ENCODE data around the gene TMEM138. TPM values are rescaled to one million over a fixed set of nuclear protein-coding genes. Genes with fewer than 3 reads are reported as not detected.

The TMEM138 gene
- total and polyA plus RNA-seq, 4 donors: 31.9 to 71.3 (median 39.8) TPM

DNA sequence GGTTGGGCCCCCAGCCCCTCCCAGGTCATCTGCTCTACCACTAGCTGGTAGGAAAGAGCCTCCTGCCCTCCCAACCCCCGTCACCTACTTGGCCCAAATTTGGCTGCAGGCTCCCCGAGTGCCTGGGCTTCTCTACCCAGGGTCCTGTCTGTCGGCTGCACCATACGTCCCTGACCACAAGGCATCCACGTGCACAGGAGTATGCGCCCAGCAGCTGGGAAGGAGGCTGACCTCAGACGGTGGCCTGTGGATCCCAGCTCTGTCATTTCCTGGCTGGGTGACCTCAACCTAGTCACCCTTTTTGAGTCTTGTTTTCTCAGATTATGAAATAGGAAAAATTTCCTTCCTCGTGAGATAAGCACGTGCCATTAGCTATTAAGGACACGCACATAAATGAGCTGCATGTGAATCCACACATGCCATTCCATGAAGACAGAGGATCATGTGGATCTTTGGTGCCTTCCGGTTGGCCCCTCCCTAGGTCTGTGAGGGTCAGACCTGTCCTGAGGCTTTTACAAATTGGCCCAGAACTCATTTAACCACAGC lies 14.2 kb upstream of the TMEM138 start:
- Histone ChIP-seq H3K36me3 (ENCODE audit: control insufficient read depth in 1 of 2, insufficient read depth in 2 of 2, low read length in 1 of 2) (peaks cover 0 to 15% of the 10 kb centered on the region in 2 donors), H3K4me1 (ENCODE audit: control insufficient read depth in 1 of 2, insufficient read depth in 2 of 2, low read length in 2 of 2) (no peaks in the 10 kb centered on the region), H3K4me3 (ENCODE audit: low read length in 2 of 2) (no peak overlapping the region), H3K9me3 (ENCODE audit: control insufficient read depth, low read length) (no peaks in the 10 kb centered on the region), H3K27ac (ENCODE audit: low read depth in 1 of 2, low read length in 2 of 2) (no peak overlapping the region), H3K27me3 (ENCODE audit: control insufficient read depth in 1 of 2, insufficient read depth in 2 of 2, low read length in 1 of 2) (no peaks in the 10 kb centered on the region)
- ATAC-seq (ENCODE audit: low FRiP score) (peak; percentile 61), DNase-seq (peak in 1 of 2 donors; percentile 74)
- intact Hi-C loops (cut with DNase I): no loop called here
- WGBS, 2 donors: 69 to 73% methylated on average over 11 of the region's 11 CpGs

DNA sequence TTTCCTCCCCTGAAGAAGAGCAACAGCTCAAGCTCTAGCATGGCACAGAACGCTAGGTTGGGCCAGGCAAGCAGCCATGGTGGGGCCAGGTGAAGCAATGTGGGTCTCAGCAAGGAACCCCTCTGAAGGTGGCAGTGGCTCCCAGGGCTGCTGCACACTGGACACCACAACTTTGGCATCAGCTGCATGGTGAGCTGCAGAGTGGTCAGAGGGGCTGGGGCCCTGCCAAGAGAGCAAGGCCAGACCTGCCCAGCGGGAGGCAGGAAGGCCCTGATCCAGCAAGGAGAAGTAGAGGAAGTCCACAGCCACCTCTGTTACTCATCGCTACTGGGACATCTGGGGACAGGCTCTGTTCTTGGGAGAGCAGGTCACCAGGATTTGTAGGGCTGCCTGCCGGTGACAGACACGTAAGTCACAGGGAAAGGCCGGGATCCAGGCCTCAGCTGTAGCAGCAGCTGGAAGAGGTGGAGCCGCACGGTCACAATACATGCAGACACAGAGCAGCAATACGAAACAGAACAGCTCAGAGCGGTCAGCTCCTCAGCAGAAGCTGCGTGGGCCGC lies 12.9 kb upstream of the TMEM138 start:
- intact Hi-C loops (cut with DNase I): no loop called here
- H3K4me1 ChIP-seq (ENCODE audit: control insufficient read depth in 1 of 2, insufficient read depth in 2 of 2, low read length in 2 of 2): no peaks in the 10 kb centered on the region
- H3K36me3 ChIP-seq (ENCODE audit: control insufficient read depth in 1 of 2, insufficient read depth in 2 of 2, low read length in 1 of 2): peaks cover 0 to 15% of the 10 kb centered on the region in 2 donors
- no peaks in the 10 kb centered on the region for H3K27me3 ChIP-seq (ENCODE audit: control insufficient read depth in 1 of 2, insufficient read depth in 2 of 2, low read length in 1 of 2)
- H3K27ac ChIP-seq (ENCODE audit: low read depth in 1 of 2, low read length in 2 of 2): no peak overlapping the region
- no peak overlapping the region for H3K4me3 ChIP-seq (ENCODE audit: low read length in 2 of 2)
- no peaks in the 10 kb centered on the region for H3K9me3 ChIP-seq (ENCODE audit: control insufficient read depth, low read length)
- no peak for ATAC-seq (ENCODE audit: low FRiP score)
- WGBS, 2 donors: 85 to 87% methylated on average over 12 of the region's 12 CpGs
- peak in 1 of 2 donors; percentile 55 for DNase-seq

DNA sequence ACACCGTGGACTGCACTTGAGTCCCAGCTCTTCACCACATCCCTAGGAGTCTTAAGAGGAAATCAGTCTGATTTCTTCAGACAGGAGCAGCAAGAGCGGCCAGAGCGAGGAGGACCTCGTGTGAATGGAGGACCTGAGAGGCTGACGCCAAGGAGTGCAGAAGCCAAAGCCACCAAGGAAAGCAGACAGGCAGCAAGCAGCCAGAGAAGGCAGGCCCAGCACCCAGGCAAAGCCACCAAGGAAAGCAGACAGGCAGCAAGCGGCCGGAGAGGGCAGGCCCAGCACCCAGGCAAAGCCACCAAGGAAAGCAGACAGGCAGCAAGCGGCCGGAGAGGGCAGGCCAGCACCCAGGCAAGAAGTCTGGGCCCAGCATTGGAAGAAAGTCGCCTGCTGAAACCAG lies 12.3 kb upstream of the TMEM138 start:
- Histone ChIP-seq H3K27ac (ENCODE audit: low read depth in 1 of 2, low read length in 2 of 2) (no peak overlapping the region), H3K4me1 (ENCODE audit: control insufficient read depth in 1 of 2, insufficient read depth in 2 of 2, low read length in 2 of 2) (no peaks in the 10 kb centered on the region), H3K27me3 (ENCODE audit: control insufficient read depth in 1 of 2, insufficient read depth in 2 of 2, low read length in 1 of 2) (no peaks in the 10 kb centered on the region), H3K36me3 (ENCODE audit: control insufficient read depth in 1 of 2, insufficient read depth in 2 of 2, low read length in 1 of 2) (peaks cover 0 to 15% of the 10 kb centered on the region in 2 donors), H3K9me3 (ENCODE audit: control insufficient read depth, low read length) (no peaks in the 10 kb centered on the region), H3K4me3 (ENCODE audit: low read length in 2 of 2) (no peak overlapping the region)
- no peak for DNase-seq
- ATAC-seq (ENCODE audit: low FRiP score): no peak
- 92 to 93% methylated on average over 10 of the region's 10 CpGs for WGBS, 2 donors
- intact Hi-C loops (cut with DNase I): no loop called here

DNA sequence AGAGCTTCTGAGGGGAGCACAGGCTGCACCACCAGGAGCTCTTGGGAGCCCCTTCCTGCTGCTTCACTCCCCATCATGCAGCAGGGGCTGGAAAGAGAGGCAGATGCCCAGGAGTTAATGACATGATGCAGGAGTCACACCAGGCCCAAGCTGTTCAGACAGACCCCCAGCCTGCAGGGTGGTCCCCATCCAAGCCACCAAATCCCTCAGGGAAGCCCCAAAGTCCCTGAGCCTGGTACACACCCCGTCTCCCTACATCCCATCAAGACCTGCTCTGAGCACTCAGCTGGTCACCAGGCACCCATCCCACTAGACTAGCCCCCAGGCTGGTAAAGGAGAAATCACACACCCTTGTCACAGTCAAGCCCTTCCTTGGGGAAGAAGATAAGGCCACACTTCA lies 11.8 kb upstream of the TMEM138 start:
- DNase-seq: peak in 1 of 2 donors; percentile 45
- no peaks in the 10 kb centered on the region for H3K4me1 ChIP-seq (ENCODE audit: control insufficient read depth in 1 of 2, insufficient read depth in 2 of 2, low read length in 2 of 2)
- no peaks in the 10 kb centered on the region for H3K27me3 ChIP-seq (ENCODE audit: control insufficient read depth in 1 of 2, insufficient read depth in 2 of 2, low read length in 1 of 2)
- H3K36me3 ChIP-seq (ENCODE audit: control insufficient read depth in 1 of 2, insufficient read depth in 2 of 2, low read length in 1 of 2): peaks cover 0 to 15% of the 10 kb centered on the region in 2 donors
- H3K27ac ChIP-seq (ENCODE audit: low read depth in 1 of 2, low read length in 2 of 2): no peak overlapping the region
- no peak overlapping the region for H3K4me3 ChIP-seq (ENCODE audit: low read length in 2 of 2)
- WGBS, 2 donors: 76 to 97% methylated on average over 1 of the region's 1 CpG
- H3K9me3 ChIP-seq (ENCODE audit: control insufficient read depth, low read length): no peaks in the 10 kb centered on the region
- intact Hi-C loops (cut with DNase I): no loop called here
- ATAC-seq (ENCODE audit: low FRiP score): no peak

DNA sequence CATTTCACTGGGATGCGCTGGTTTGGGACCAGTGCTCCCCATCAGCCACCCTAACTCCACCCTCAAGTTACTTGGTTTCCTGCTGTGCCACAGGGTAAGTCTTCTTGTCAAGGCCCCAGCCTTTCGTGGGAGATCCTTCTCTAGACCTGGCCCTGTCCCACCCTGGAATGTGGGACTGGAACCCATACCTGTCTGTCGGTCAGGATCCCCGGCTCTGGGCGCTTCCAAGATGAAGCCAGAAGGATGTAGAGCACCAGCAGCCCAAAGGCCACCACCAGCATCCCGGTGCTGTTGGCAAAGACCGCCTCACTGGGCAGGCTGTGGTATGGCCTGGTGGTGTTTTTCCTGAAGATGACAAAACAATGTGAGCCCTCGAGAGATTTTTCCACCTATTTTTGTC lies 11.4 kb upstream of the TMEM138 start:
- H3K4me1 ChIP-seq (ENCODE audit: control insufficient read depth in 1 of 2, insufficient read depth in 2 of 2, low read length in 2 of 2): no peaks in the 10 kb centered on the region
- intact Hi-C loops (cut with DNase I): no loop called here
- peak in 1 of 2 donors; percentile 3 for DNase-seq
- no peaks in the 10 kb centered on the region for H3K27me3 ChIP-seq (ENCODE audit: control insufficient read depth in 1 of 2, insufficient read depth in 2 of 2, low read length in 1 of 2)
- no peaks in the 10 kb centered on the region for H3K9me3 ChIP-seq (ENCODE audit: control insufficient read depth, low read length)
- no peak for ATAC-seq (ENCODE audit: low FRiP score)
- no peak overlapping the region for H3K27ac ChIP-seq (ENCODE audit: low read depth in 1 of 2, low read length in 2 of 2)
- peaks cover 0 to 15% of the 10 kb centered on the region in 2 donors for H3K36me3 ChIP-seq (ENCODE audit: control insufficient read depth in 1 of 2, insufficient read depth in 2 of 2, low read length in 1 of 2)
- WGBS, 2 donors: 92 to 93% methylated on average over 8 of the region's 8 CpGs
- H3K4me3 ChIP-seq (ENCODE audit: low read length in 2 of 2): no peak overlapping the region

DNA sequence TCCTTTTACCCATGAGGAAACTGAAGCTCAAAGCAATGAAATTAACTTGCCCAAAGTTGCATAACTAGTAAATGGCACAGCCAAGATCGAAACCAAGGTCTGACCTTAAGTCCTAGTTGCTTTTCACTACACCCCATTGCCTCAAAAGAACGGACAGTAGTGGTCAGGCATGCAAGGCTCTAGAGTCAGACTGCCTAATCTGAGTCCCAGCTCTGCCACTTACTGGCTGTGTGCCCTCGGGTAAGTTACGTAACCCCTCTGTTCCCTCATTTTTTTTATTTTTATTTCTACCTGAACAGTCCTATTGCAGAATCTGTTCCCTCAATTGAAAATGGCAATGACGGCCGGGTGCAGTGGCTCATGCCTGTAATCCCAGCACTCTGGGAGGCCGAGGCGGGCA lies 10.1 kb upstream of the TMEM138 start:
- no peak for ATAC-seq (ENCODE audit: low FRiP score)

DNA sequence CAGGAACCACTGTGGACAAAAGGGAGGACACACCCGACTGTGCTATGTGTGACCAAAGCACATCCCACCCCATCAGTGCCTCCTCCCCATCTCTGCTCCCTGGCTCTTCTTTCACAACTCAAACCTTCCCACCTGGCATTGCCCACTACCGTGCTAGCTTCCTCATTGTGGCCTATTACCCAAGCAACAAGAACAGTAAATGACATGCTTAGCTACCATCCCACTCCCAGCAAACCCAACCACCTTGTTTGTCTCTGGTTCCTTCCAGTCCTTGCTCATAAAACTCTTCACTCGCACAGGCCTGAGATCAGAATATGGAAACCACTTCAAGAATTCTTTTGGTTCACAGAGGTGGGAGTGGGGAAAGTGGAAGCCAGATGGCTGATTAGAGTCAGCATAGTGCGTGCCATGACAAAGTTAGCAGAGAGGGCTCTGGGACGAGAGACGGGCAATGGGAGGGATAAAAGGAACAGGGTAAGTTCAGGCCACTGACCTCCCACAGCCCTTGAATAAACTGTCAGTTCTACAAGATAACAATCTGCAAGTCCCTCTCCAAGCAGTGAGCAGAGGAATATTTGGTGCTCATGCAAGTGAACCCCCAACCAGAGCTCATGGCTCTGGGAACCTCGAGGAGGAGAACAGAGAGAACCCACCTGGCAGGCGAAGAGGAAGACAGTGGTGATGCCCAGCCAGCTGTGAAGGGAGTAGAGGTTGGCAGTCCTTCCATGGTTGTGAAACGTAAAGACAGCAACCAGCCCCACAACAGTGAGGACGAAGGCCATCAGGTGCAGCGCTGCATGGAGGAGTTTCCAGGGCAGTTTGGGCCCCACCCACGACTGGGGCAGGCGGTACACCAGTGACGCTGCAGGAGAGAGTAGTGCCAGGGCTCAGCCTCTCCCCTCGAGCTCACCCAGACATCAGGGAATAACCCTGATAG lies 8.8 kb upstream of the TMEM138 start:
- H3K27ac ChIP-seq (ENCODE audit: low read depth in 1 of 2, low read length in 2 of 2): no peak overlapping the region
- H3K27me3 ChIP-seq (ENCODE audit: control insufficient read depth in 1 of 2, insufficient read depth in 2 of 2, low read length in 1 of 2): no peaks in the 10 kb centered on the region
- ATAC-seq (ENCODE audit: low FRiP score): no peak
- H3K4me3 ChIP-seq (ENCODE audit: low read length in 2 of 2): no peak overlapping the region
- intact Hi-C loops (cut with DNase I): no loop called here
- no peaks in the 10 kb centered on the region for H3K4me1 ChIP-seq (ENCODE audit: control insufficient read depth in 1 of 2, insufficient read depth in 2 of 2, low read length in 2 of 2)
- 87 to 92% methylated on average over 15 of the region's 15 CpGs for WGBS, 2 donors
- H3K9me3 ChIP-seq (ENCODE audit: control insufficient read depth, low read length): no peaks in the 10 kb centered on the region
- H3K36me3 ChIP-seq (ENCODE audit: control insufficient read depth in 1 of 2, insufficient read depth in 2 of 2, low read length in 1 of 2): peaks cover 0 to 15% of the 10 kb centered on the region in 2 donors
- peak in 1 of 2 donors; percentile 33 for DNase-seq

More for the DNA sequence above, 10.1 kb upstream of the TMEM138 start:
- intact Hi-C loops (cut with DNase I): no loop called here
- Histone ChIP-seq H3K36me3 (ENCODE audit: control insufficient read depth in 1 of 2, insufficient read depth in 2 of 2, low read length in 1 of 2) (peaks cover 0 to 15% of the 10 kb centered on the region in 2 donors), H3K27ac (ENCODE audit: low read depth in 1 of 2, low read length in 2 of 2) (no peak overlapping the region), H3K27me3 (ENCODE audit: control insufficient read depth in 1 of 2, insufficient read depth in 2 of 2, low read length in 1 of 2) (no peaks in the 10 kb centered on the region), H3K9me3 (ENCODE audit: control insufficient read depth, low read length) (no peaks in the 10 kb centered on the region), H3K4me1 (ENCODE audit: control insufficient read depth in 1 of 2, insufficient read depth in 2 of 2, low read length in 2 of 2) (no peaks in the 10 kb centered on the region), H3K4me3 (ENCODE audit: low read length in 2 of 2) (no peak overlapping the region)
- 79 to 82% methylated on average over 8 of the region's 8 CpGs for WGBS, 2 donors
- no peak for DNase-seq

DNA sequence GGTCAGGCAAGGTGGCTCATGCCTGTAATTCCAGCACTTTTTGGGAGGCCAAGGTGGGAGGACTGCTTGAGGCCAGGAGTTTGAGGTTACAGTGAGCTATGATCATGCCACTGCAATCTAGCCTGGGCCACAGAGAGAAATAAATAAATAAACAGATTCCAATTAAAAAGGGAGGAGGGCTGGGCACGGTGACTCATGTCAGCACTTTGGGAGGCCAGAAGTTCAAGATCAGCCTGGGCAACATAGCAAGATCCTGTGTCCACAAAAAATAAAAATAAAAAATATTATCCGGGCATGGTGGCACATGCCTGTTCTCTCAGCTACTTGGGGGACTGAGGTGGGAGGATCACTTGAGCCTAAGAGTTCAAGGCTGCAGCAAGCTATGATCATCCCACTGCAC lies 8.0 kb upstream of the TMEM138 start:
- ATAC-seq (ENCODE audit: low FRiP score) (no peak), DNase-seq (no peak)
- H3K27ac ChIP-seq (ENCODE audit: low read depth in 1 of 2, low read length in 2 of 2): no peak overlapping the region
- intact Hi-C loops (cut with DNase I): no loop called here
- H3K36me3 ChIP-seq (ENCODE audit: control insufficient read depth in 1 of 2, insufficient read depth in 2 of 2, low read length in 1 of 2): peaks cover 0 to 10% of the 10 kb centered on the region in 2 donors
- no peaks in the 10 kb centered on the region for H3K4me1 ChIP-seq (ENCODE audit: control insufficient read depth in 1 of 2, insufficient read depth in 2 of 2, low read length in 2 of 2)
- no peak overlapping the region for H3K4me3 ChIP-seq (ENCODE audit: low read length in 2 of 2)
- H3K27me3 ChIP-seq (ENCODE audit: control insufficient read depth in 1 of 2, insufficient read depth in 2 of 2, low read length in 1 of 2): no peaks in the 10 kb centered on the region
- WGBS, 2 donors: 77 to 87% methylated on average over 2 of the region's 2 CpGs
- H3K9me3 ChIP-seq (ENCODE audit: control insufficient read depth, low read length): no peaks in the 10 kb centered on the region
